Calu3 (cell line): ENCODE results near the gene LEFTY1. TPM values are rescaled to one million over a fixed set of nuclear protein-coding genes. Genes with fewer than 3 reads are reported as not detected.
A peak's percentile ranks its signal among the peaks of the same experiment; 100 is the strongest.

Experiments
- BruUV-seq: library from RNA; stranded (reverse); fragments of 400-500 nt; replicated peaks from 2 replicates; lab custom pipeline; 2021; lab: Mats Ljungman, UMichigan
- CTCF ChIA-PET: fragments of 300-600 bp; sonication (Branson Sonifier 250); formaldehyde crosslinking; loops from one replicate; lab custom pipeline; 2022; ENCODE audit warnings: antibody characterized with exemption; lab: Charles Lee
- DNase-seq: peaks from one replicate; pipeline ENCODE4 v3.0.0; 2022
- H3K27ac Mint-ChIP-seq: one replicate; pipeline ENCODE4 v1.8.0; 2022; ENCODE audit warnings: mixed read lengths; ENCODE audit not compliant: unreplicated experiment
- H3K27me3 Mint-ChIP-seq: one replicate; pipeline ENCODE4 v1.8.0; 2022; ENCODE audit warnings: mixed read lengths; ENCODE audit not compliant: unreplicated experiment
- H3K36me3 Mint-ChIP-seq: one replicate; pipeline ENCODE4 v1.8.0; 2022; ENCODE audit warnings: mild to moderate bottlenecking, moderate library complexity, mixed read lengths; ENCODE audit not compliant: insufficient read depth, unreplicated experiment
- H3K4me1 Mint-ChIP-seq: one replicate; pipeline ENCODE4 v1.8.0; 2022; ENCODE audit warnings: mild to moderate bottlenecking, low read depth, mixed read lengths; ENCODE audit not compliant: unreplicated experiment
- H3K4me3 Mint-ChIP-seq: one replicate; pipeline ENCODE4 v1.8.0; 2022; ENCODE audit warnings: mild to moderate bottlenecking, low read depth, moderate library complexity, mixed read lengths; ENCODE audit not compliant: unreplicated experiment
- H3K9me3 Mint-ChIP-seq: one replicate; pipeline ENCODE4 v1.8.0; 2022; ENCODE audit warnings: low read depth, mixed read lengths; ENCODE audit not compliant: unreplicated experiment
- intact Hi-C: fragments of 100-400 bp; cut with micrococcal nuclease; formaldehyde crosslinking; loops from one replicate; pipeline ENCODE4 v1.10.0; 2022; ENCODE audit not compliant: unreplicated experiment
- total RNA-seq: library from RNA; stranded (reverse); gene quantifications from 2 replicates; pipeline ENCODE4 v1.2.3, GENCODE V29; 2022
- TF ChIP-seq, protein P1 (sequence below): fragments of 200-600 bp; IDR thresholded peaks from one replicate; pipeline ENCODE4 v1.8.0; 2022; ENCODE audit warnings: antibody characterized with exemption; ENCODE audit not compliant: unreplicated experiment

LEFTY1 gene
- total RNA-seq, 1 experiment from 2014 or later: not detected

DNA sequence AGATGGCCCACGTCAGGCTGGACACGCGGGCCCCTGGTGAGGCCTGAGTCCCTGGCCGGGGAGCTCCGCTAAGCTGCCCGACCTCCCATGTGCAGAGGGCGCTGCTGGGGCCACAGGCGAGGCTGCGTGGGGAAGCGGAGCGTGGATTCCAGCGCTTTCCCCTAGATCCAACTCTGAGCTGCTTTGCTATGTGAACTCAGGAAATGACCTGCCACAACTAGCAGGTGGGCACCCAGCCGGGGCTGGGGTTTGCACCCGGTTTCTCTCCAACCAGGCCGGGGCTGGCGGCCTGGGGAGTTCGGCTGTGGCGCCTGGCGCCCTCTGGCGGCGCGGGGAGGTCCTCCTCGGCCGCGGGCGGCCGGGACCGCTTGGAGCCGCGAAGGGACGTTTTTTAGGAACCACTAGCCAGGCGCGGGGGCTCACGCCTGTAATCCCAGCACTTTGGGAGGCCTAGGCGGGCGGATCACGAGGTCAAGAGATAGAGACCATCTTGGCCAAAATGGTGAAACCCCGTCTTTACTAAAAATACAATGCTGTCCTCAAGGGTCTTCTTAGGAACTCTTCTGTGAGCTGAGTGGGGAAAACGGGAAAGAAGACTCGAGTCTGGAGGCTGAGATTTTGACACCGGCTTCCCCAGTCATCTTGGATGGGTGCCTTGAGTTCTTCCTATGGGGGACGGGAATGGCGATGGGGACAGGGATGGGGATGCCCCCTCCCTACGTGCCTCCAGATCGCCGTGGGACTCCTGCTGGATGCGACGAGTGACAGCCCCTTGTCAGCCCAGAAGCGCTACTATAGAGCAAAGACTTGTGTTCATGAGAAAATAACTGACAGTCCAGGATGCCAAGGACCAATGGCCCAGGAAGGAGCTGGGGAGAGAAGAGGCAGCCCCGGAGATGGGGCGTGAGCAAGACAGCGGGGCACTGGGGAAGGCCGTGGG is 22.5 kb upstream of the LEFTY1 start:
- TF ChIP-seq, protein P1, sequence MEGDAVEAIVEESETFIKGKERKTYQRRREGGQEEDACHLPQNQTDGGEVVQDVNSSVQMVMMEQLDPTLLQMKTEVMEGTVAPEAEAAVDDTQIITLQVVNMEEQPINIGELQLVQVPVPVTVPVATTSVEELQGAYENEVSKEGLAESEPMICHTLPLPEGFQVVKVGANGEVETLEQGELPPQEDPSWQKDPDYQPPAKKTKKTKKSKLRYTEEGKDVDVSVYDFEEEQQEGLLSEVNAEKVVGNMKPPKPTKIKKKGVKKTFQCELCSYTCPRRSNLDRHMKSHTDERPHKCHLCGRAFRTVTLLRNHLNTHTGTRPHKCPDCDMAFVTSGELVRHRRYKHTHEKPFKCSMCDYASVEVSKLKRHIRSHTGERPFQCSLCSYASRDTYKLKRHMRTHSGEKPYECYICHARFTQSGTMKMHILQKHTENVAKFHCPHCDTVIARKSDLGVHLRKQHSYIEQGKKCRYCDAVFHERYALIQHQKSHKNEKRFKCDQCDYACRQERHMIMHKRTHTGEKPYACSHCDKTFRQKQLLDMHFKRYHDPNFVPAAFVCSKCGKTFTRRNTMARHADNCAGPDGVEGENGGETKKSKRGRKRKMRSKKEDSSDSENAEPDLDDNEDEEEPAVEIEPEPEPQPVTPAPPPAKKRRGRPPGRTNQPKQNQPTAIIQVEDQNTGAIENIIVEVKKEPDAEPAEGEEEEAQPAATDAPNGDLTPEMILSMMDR: peak; percentile 97
- Mint-ChIP-seq H3K4me3 (no peak overlapping the region), H3K9me3 (no peaks in the 10 kb centered on the region), H3K4me1 (peaks cover 30% of the 10 kb centered on the region), H3K27me3 (no peaks in the 10 kb centered on the region), H3K27ac (no peak overlapping the region), H3K36me3 (peaks cover 7% of the 10 kb centered on the region)
- intact Hi-C loops: loop anchor here (1.0 to 5.0 kb wide), 4 partner anchors 34 to 434 kb away; no protein-coding TSS in a partner anchor
- CTCF ChIA-PET: interaction anchor here (0.5 to 2.4 kb wide), 10 partner anchors 12 to 1448 kb away, joined by 3 to 11 read pairs (median 4); partner anchors contain the start of genes LEFTY1, PYCR2 and TMEM63A
- BruUV-seq: no TSS peak
- DNase-seq: peak; percentile 86

DNA sequence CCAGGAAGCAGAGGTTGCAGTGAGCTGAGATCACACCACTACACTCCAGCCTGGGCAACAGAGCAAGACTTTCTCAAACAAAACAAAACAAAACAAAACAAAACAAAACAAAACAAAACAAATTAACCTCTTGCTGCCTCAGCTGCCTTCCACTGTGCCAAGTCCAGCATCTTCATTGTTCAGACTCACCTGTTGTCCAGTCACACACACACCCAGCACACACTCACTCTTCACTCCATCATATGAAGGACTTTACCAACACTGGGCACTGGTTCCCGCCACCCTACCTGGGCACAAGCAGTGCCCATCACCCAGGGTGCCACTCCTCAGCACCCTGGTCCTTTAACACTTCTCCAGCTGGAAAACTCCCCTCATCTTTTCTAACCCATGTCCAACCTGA is 20.5 kb upstream of the LEFTY1 start:
- DNase-seq: no peak
- no peaks in the 10 kb centered on the region for H3K36me3 Mint-ChIP-seq

DNA sequence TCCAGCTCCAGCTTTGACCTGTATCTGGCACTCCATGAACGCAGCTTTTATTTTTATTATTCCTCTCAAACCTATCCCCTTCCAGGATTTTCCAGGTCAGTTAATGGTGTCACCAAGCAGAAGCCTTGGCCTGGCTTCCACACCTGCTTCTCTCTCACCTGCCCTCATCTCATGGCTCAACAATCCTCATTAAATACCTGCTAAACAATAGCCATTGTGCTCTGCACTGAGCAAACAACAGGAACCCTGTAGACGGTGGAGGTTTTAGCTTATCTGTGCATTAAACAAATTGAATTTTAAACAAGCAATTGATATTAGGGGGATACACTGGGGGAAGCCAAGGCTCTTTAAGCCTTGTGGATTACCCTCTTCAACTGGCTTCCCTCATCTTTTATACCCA is 19.8 kb upstream of the LEFTY1 start:
- no TSS peak for BruUV-seq
- H3K27me3 Mint-ChIP-seq: no peaks in the 10 kb centered on the region
- CTCF ChIA-PET: interaction anchor here (1.0 to 1.8 kb wide), 2 partner anchors 19 to 29 kb away, joined by 4 read pairs; no protein-coding TSS in a partner anchor
- intact Hi-C loops: no loop called here
- no peaks in the 10 kb centered on the region for H3K36me3 Mint-ChIP-seq
- no peaks in the 10 kb centered on the region for H3K9me3 Mint-ChIP-seq
- peak overlapping the region; percentile 17 for H3K27ac Mint-ChIP-seq
- H3K4me3 Mint-ChIP-seq: no peak overlapping the region
- peaks cover 30% of the 10 kb centered on the region for H3K4me1 Mint-ChIP-seq
- no peak for DNase-seq
- TF ChIP-seq, protein P1: no peak

More for the DNA sequence above, 20.5 kb upstream of the LEFTY1 start:
- BruUV-seq: no TSS peak
- Mint-ChIP-seq H3K27ac (no peak overlapping the region), H3K27me3 (no peaks in the 10 kb centered on the region), H3K4me3 (no peak overlapping the region), H3K9me3 (no peaks in the 10 kb centered on the region), H3K4me1 (peaks cover 30% of the 10 kb centered on the region)
- TF ChIP-seq, protein P1: no peak
- intact Hi-C loops: no loop called here
- CTCF ChIA-PET: interaction anchor here (1.0 to 2.4 kb wide), 3 partner anchors 12 to 28 kb away, joined by 4 to 6 read pairs (median 4); no protein-coding TSS in a partner anchor

DNA sequence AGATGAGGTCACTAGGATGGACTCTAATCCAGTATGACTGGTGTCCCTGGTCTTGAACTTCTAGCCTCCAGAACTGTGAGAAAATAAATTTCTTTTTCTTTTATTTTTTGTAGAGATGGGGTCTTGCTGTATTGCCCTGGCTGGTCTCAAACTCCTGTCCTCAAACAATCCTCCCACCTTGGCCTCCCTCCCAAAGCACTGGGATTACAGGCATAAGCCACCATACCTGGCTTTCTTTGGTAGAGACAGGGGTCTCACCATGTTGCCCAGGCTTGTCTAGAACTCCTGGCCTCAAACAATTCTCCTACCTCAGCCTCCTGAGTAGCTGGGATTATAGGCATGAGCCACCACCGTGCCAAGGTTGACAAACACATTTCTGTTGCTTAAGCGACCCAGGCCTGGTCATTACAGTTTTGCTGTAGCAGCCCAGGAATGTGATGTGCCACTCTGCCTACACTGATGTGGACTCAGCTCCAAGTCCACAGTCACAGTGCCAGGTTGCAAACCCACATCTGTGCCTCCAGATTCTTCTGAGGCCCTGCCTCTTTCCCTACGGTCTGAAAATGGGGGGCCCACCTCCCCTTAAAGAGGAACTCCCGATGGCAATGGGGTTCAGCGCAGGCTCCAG is 19.2 kb upstream of the LEFTY1 start:
- H3K27me3 Mint-ChIP-seq: no peaks in the 10 kb centered on the region
- intact Hi-C loops: no loop called here
- H3K4me3 Mint-ChIP-seq: no peak overlapping the region
- no peaks in the 10 kb centered on the region for H3K36me3 Mint-ChIP-seq
- peaks cover 30% of the 10 kb centered on the region for H3K4me1 Mint-ChIP-seq
- H3K9me3 Mint-ChIP-seq: no peaks in the 10 kb centered on the region
- TF ChIP-seq, protein P1: no peak
- BruUV-seq: no TSS peak
- CTCF ChIA-PET: interaction anchor here (1.8 kb wide), 1 partner anchor 29 kb away, joined by 4 read pairs; no protein-coding TSS in a partner anchor
- H3K27ac Mint-ChIP-seq: no peak overlapping the region
- no peak for DNase-seq
